ENCODE measurements around the gene AVPR2.

The AVPR2 gene

GRCh38 chrX:153941336-153942252 lies 37.1 kb downstream of the AVPR2 start:
- no peak overlapping the region for H3K4me3 ChIP-seq (ENCODE audit: low read depth, low read length)
- no peak for TF ChIP-seq ZNF747 (tag by site-specific recombination; IDR thresholded peaks at IDR 0.05)
- peak; percentile 40; the same call in 1 of the 2 replicates for TF ChIP-seq ZNF362 (tag by site-specific recombination; IDR thresholded peaks at IDR 0.05)
- TF ChIP-seq ZNF394 (tag by site-specific recombination; IDR thresholded peaks at IDR 0.05; ENCODE audit: borderline replicate concordance), result no peak
- TF ChIP-seq ZSCAN16 (tag by site-specific recombination; IDR thresholded peaks at IDR 0.05), result no peak
- peak; percentile 38; the same call in 1 of the 2 replicates for TF ChIP-seq ZBTB20 (tag by site-specific recombination; IDR thresholded peaks at IDR 0.05)
- no peak for TF ChIP-seq KLF16 (tag by site-specific recombination; IDR thresholded peaks at IDR 0.05)
- TF ChIP-seq GLI2 (tag by site-specific recombination; IDR thresholded peaks at IDR 0.05; ENCODE audit: borderline replicate concordance, low read depth), result no peak
- no peak for TF ChIP-seq ZNF629 (tag by site-specific recombination; IDR thresholded peaks at IDR 0.05)
- TF ChIP-seq KLF17 (tag by site-specific recombination; IDR thresholded peaks at IDR 0.05), result peak; percentile 65
- TF ChIP-seq KLF1 (tag by site-specific recombination; IDR thresholded peaks at IDR 0.05), result peak; percentile 58
- TF ChIP-seq GFI1B (tag by site-specific recombination; IDR thresholded peaks at IDR 0.05), result no peak
- peak; percentile 38; the same call in 1 of the 2 replicates for TF ChIP-seq ZNF341 (tag by site-specific recombination; IDR thresholded peaks at IDR 0.05; ENCODE audit: low read depth)
- no peak for TF ChIP-seq ZNF157 (tag by site-specific recombination; IDR thresholded peaks at IDR 0.05)
- H3K36me3 ChIP-seq (ENCODE audit: control insufficient read depth in 2 of 2, insufficient read depth in 1 of 2, low read length in 2 of 2), result peaks cover 0 to 3% of the 10 kb centered on the region in 2 experiments; a peak in 1 of 3 replicates
- H3K9me3 ChIP-seq (ENCODE audit: control insufficient read depth, insufficient read depth, low read depth, low read length), result no peaks in the 10 kb centered on the region
- POLR2A ChIA-PET, result interaction anchor here (1.3 kb wide), 1 partner anchor 14 kb away, joined by 8 read pairs; no protein-coding TSS in a partner anchor
- H3K27ac ChIP-seq (ENCODE audit: extremely low read depth, low read depth, low read length), result no peak overlapping the region
- CTCF ChIA-PET, result no interaction called here
- H3K4me1 ChIP-seq (ENCODE audit: control insufficient read depth, insufficient read depth, low read length), result no peaks in the 10 kb centered on the region; the same call in 1 of the 2 replicates

- H3K36me3 ChIP-seq (ENCODE audit: control insufficient read depth in 2 of 2, insufficient read depth in 1 of 2, low read length in 2 of 2), result peaks cover 8 to 20% of the 10 kb centered on the region in 2 experiments; a peak in 1 of 3 replicates
- H3K4me1 ChIP-seq (ENCODE audit: control insufficient read depth, insufficient read depth, low read length), result no peaks in the 10 kb centered on the region; the same call in 1 of the 2 replicates
- CTCF ChIA-PET, result interaction anchor here (0.6 to 10.9 kb wide), 8 partner anchors 9 to 465 kb away, joined by 3 to 267 read pairs (median 34); partner anchors contain the start of genes ARHGAP4, DNASE1L1, HCFC1 and NAA10
- H3K4me3 ChIP-seq (ENCODE audit: low read depth, low read length), result no peak within 1 kb of the TSS
- H3K9me3 ChIP-seq (ENCODE audit: control insufficient read depth, insufficient read depth, low read depth, low read length), result no peaks in the 10 kb centered on the region
- H3K27ac ChIP-seq (ENCODE audit: extremely low read depth, low read depth, low read length), result no peak within 1 kb of the TSS
- POLR2A ChIA-PET, result interaction anchor here (1.3 to 3.0 kb wide), 5 partner anchors 10 to 181 kb away, joined by 3 to 21 read pairs (median 7); partner anchors contain the start of genes HCFC1, NAA10 and PLXNB3
- 0 out of 2 replicates have a peak, but pooled peaks have one; percentile 12 for TF ChIP-seq ZNF366 (tag by site-specific recombination; conservative IDR thresholded peaks at IDR 0.05)
- TF ChIP-seq ZNF2 (tag by site-specific recombination; IDR thresholded peaks at IDR 0.05), result no peak
- TF ChIP-seq SCRT2 (tag by site-specific recombination; IDR thresholded peaks at IDR 0.05), result no peak
- TF ChIP-seq ZNF670 (tag by site-specific recombination; IDR thresholded peaks at IDR 0.05; ENCODE audit: low read depth), result no peak
- peak; percentile 29; the same call in 1 of the 2 replicates for TF ChIP-seq GLIS2 (tag by site-specific recombination; IDR thresholded peaks at IDR 0.05)
- TF ChIP-seq SP2 (tag by site-specific recombination; IDR thresholded peaks at IDR 0.05), result peak; percentile 44
- TF ChIP-seq PATZ1 (tag by site-specific recombination; IDR thresholded peaks at IDR 0.05), result peak; percentile 43; the same call in 1 of the 2 replicates
- no peak for TF ChIP-seq ZNF513 (tag by site-specific recombination; IDR thresholded peaks at IDR 0.05)
- TF ChIP-seq, protein P1, sequence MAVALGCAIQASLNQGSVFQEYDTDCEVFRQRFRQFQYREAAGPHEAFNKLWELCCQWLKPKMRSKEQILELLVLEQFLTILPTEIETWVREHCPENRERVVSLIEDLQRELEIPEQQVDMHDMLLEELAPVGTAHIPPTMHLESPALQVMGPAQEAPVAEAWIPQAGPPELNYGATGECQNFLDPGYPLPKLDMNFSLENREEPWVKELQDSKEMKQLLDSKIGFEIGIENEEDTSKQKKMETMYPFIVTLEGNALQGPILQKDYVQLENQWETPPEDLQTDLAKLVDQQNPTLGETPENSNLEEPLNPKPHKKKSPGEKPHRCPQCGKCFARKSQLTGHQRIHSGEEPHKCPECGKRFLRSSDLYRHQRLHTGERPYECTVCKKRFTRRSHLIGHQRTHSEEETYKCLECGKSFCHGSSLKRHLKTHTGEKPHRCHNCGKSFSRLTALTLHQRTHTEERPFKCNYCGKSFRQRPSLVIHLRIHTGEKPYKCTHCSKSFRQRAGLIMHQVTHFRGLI (tag by site-specific recombination; IDR thresholded peaks at IDR 0.05), result no peak
- TF ChIP-seq ZFP41 (tag by site-specific recombination; IDR thresholded peaks at IDR 0.05; ENCODE audit: borderline replicate concordance), result no peak
- no peak for TF ChIP-seq ZNF624 (tag by site-specific recombination; IDR thresholded peaks at IDR 0.05)
Measured at GRCh38 chrX:153944140-153944799, 39.8 kb downstream of the AVPR2 start, which contains the start of gene RENBP. TSS of gene RENBP (minus strand) at chrX:153944643. CDS start at chrX:153944610, 33 bp downstream.
